NCI-H526 treated with DMSO at 0.1 percent for 48 hours (cell line): ENCODE measurements around the gene CTSW.

ENCODE experiments used
- DNase-seq: peaks from one replicate; lab custom pipeline; 2025; lab: John Stamatoyannopoulos, UW

Gene CTSW

DNA sequence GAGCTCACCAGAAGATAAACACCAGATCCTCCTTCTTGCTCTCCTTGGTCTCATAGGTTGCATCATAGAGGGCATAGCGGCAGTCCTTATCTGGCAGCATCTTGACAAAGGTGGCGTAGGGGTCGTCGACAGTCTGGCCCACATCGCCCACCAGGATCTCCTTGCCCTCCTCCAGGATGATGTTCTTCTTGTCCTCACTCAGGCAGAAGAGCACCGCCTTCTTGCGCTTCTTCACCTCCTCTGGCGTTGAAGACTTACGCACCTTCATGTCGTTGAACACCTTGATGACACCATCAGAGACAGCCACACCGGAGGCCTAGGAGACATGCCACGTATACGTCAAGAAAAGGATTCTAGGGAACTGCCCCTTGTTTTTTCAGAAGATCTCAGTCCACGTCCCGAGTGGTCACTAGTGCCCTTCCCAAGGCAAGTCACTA, 23.7 kb upstream of the CTSW start:
- DNase-seq = no peak

DNA sequence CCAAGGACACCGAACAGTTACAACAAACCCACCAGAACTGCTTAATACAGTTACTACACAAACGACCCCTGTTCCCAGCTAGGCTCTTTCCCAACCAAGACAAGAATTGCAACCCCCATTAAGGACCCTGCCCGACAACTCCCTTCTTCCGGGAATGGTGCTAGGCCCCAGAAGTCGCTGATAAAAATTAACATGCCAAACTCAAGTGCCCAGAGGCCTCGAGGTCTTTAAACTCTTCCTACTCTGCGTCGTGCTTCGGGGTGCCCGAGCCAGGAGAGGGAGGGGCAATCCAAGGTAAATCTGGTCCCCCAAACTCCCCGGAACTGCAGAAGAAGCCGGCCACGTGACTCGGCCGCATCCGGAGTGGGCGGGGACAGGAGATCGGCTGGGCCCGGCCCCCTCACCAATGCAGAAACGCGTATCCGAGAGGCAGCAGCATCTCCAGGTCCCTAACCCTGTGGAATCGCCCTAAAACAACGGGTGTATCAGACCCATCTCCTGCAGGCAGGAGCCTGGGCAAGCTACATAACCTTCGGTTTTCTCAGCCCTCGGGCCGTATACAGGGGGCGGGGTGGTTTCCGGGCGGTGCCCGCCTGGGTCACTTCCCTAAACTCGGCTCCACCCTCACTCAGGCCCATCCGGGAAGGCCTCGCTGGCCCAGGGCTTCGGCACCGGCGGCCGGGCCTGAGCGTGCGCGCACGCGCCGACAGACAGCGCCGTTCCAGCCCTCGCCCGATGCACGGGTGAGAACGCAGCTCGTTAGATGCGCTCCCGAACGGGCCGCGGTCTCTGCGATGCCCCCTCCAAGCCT, 22.7 kb upstream of the CTSW start:
- DNase-seq = peak; percentile 30

DNA sequence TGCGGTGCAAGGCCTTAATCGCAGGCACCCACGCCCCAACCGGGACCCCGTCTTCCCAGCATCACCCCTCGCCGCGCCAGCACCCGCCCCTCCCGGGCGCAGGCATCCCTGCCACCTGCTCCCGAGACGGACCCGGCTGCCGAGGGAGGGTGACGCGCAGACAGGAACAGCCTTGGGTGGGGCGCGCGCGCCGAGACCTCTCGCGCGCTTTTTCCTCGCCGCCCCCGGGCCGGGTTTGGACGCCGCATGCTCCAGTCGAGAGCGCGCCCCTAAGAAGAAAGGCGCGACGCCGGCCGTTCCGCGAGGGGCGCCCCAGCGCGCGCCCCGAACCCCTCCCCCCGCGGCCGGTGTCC, 22.2 kb upstream of the CTSW start:
- no peak for DNase-seq

- DNase-seq = peak; percentile 97
Measured at GRCh38 chr11:65857853-65858680, 21.6 kb upstream of the CTSW start, which contains the start of gene CFL1. Gene CFL1 (minus strand): TSS chr11:65858180. CDS start chr11:65858099, 81 bp downstream.

DNA sequence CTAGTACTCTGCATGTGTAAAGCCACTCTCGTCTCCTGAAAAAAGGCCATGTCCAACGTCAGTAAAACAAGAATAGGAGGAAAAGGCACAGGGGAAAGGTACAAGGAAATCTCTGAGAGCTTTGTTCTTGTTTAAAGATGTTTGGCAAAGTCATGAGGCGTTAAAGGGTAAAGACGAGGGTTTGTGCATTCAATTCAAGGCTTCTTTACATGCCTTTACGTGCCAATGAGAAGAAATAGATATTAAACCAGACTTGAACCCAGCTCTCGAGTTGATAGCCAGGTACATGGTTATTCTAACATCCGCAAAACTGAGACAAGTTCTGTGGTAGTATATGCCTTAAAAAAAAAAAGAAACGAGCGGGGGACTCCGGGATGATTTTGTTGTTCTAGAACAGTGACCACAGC, 21.0 kb upstream of the CTSW start:
- no peak for DNase-seq

GRCh38 chr11:65859095-65859811, 20.4 kb upstream of the CTSW start:
- peak; percentile 97 for DNase-seq

DNA sequence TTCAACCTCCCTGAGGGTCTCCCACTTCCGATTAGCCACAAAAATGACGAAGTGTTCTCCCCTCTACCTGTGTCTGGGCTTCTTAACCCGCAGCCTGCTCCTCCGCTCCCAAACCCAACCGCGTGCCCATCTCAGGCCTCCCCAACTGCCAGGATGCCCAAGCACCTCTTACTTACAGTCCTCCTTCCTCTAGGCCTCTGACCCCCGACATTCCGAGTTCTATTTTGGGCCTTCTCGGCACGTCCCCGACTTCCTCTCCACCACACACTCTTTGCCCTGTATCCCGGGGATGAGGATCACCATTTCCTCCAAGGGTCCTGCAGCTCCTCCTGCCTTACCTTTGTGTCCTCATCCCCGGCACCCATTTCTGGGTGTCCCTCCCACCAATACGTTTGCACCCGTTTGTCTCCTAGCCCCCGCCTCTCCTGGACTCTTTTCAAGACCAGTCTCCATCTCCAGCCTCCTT, 19.8 kb upstream of the CTSW start:
- DNase-seq = no peak

DNA sequence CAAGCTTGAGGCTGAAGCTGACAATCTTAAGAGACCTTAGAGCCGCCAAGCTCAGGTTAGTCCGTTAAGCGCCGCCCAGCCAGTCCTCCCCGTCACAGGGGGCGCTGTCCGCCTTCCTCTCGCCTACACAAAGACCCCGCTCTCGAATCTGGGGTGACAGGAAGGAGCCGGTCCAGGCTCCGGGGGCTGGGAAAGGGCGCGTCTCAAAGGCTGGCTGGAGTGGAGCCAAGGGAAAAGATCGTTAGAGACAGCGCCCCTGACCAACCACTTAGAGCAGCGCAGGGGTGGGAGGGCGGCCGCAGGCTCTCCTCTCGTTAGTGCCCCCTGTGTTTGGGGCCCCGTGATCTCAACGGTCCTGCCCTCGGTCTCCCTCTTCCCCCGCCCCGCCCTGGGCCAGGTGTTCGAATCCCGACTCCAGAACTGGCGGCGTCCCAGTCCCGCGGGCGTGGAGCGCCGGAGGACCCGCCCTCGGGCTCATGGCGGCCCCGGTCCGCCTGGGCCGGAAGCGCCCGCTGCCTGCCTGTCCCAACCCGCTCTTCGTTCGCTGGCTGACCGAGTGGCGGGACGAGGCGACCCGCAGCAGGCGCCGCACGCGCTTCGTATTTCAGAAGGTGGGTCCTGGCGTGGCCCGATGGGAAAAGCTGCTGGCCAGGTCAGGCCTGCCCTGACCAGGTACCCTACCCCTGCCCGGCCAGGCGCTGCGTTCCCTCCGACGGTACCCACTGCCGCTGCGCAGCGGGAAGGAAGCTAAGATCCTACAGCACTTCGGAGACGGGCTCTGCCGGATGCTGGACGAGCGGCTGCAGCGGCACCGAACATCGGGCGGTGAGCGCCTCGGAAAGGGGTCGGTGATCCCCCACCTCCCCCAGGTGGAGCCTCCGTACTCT, 19.1 kb upstream of the CTSW start, which contains the start of gene MUS81:
TSS of gene MUS81 (plus strand) at position 156 of the 887 bp plus-strand sequence. CDS start at position 477, 321 bp downstream.
- peak; percentile 95 for DNase-seq

GRCh38 chr11:65861165-65861505, 18.5 kb upstream of the CTSW start:
- DNase-seq = no peak

DNA sequence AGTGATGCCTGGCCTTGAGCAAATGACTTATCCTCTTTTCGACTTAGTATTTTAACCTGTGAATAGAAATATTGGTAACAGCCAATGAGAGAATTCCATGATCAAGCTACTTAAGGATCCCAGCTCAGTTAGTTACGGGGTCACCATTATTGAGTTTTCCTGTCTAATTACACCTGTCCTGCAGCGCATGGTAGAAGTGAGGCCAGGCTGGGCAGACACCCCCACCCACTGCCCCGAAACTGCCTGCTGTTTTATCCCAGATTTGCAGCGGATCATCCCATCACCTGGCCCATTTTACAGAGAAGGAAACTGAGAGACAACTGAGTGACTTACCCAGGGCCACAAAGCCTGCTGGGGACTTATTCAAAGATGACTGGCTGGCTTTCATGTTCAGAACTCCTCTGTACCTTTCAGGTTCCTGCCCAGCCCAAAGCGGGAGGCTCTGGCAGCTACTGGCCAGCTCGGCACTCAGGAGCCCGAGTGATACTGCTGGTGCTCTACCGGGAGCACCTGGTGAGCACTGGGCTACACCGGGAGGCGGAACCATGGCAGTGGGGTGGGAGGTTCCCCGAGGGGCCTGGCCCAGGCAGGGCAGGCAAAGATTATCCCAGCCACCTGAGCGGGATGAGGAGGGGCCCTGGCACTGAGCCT, 18.0 kb upstream of the CTSW start:
- DNase-seq = no peak

GRCh38 chr11:65862191-65862735, 17.4 kb upstream of the CTSW start:
- DNase-seq = no peak

- no peak for DNase-seq
Measured at GRCh38 chr11:65862941-65863888, 16.4 kb upstream of the CTSW start.

GRCh38 chr11:65863889-65864705, 15.5 kb upstream of the CTSW start:
- DNase-seq = no peak

- no peak for DNase-seq
Measured at GRCh38 chr11:65864706-65865471, 14.7 kb upstream of the CTSW start.

DNA sequence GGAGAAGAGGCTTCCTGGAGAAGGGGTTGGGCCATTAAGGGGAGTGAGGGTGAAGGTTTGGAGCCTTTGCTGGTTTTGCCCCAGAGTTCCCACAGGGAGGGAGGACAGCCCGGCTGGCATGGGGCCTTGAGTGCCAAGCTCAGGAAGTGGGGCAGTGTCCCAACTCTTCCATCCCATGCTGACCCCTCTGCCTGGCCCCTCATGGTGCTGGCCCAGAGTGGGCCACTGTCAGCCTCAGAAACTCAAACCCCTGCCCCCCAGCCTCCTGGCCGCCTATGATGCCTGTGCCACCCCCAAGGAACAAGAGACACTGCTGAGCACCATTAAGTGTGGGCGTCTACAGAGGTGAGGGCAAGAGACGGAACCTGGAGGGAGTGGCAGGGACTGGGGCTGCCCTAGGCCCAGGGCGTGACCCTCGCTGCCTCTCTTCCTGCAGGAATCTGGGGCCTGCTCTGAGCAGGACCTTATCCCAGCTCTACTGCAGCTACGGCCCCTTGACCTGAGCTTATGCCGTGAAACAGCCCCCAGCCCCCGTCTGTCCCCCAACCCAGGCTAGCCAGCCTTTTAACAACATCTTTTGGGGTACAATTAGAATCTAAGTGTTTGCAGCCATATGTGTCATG, 14.0 kb upstream of the CTSW start:
- no peak for DNase-seq

- DNase-seq = no peak
Measured at GRCh38 chr11:65866509-65867283, 12.9 kb upstream of the CTSW start.
